GM12874 (cell line): ENCODE data around the gene AKT1.

Experiments
- CTCF ChIP-seq: IDR thresholded peaks from 2 replicates; pipeline ENCODE4 v1.5.1; 2011; ENCODE audit warnings: low read depth, mild to moderate bottlenecking, control low read depth, low read length, moderate library complexity; ENCODE audit not compliant: insufficient read depth

AKT1 gene

GRCh38 chr14:104784846-104785707, 10.5 kb downstream of the AKT1 start:
- no peak for TF ChIP-seq CTCF

DNA sequence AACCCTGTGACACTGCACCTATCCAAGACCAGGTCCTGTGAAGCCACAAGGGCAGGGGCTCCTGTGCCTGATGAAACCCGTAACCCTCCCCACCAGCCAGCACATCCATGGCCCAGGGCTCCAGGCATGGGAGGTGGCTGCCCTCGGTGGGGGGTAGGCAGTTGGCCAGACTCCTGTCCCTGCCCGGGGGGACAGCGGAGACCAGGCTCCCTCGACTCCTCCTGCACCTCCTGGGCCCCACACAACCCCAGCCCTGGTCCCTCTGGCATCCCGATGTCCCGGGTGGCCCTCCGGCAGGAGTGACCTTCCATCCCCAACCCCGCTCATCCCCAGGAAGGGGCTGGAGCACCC, 11.4 kb downstream of the AKT1 start:
- no peak for TF ChIP-seq CTCF

- no peak for TF ChIP-seq CTCF
Observed at GRCh38 chr14:104783484-104784217, 11.9 kb downstream of the AKT1 start.

GRCh38 chr14:104782808-104783139, 12.8 kb downstream of the AKT1 start:
- no peak for TF ChIP-seq CTCF

- no peak for TF ChIP-seq CTCF
Observed at GRCh38 chr14:104782086-104782807, 13.3 kb downstream of the AKT1 start.

- TF ChIP-seq CTCF = no peak
Observed at GRCh38 chr14:104781271-104782077, 14.1 kb downstream of the AKT1 start.
